HCT116 (cell line): Measurements from ENCODE around the gene BTG3. TPM values are rescaled to one million over a fixed set of nuclear protein-coding genes. Genes with fewer than 3 reads are reported as not detected.

Experiments used
- ATAC-seq: fragments of 200-7000 bp; cut with Tn5 transposase; 2 replicates; pipeline ENCODE4 v1.9.1; 2020; ENCODE audit warnings: mild to moderate bottlenecking, moderate library complexity
- BruUV-seq: library from RNA; stranded (reverse); fragments of 400-500 nt; replicated peaks from 2 replicates; lab custom pipeline; 2021; lab: Mats Ljungman, UMichigan
- CTCF ChIA-PET: fragments of 300-600 bp; sonication (Branson Sonifier 250); formaldehyde crosslinking; loops from one replicate; lab custom pipeline; 2021; ENCODE audit warnings: antibody characterized with exemption; lab: Charles Lee
- POLR2A ChIA-PET: fragments of 300-600, 350-600 bp; sonication (Branson Sonifier 250); formaldehyde crosslinking; loops from one replicate; lab custom pipeline; 2021; ENCODE audit warnings: antibody characterized with exemption; lab: Charles Lee
- RAD21 ChIA-PET, 2 experiments: fragments of 300-600 bp; sonication (Branson Sonifier 250); formaldehyde crosslinking; loops; one replicate each; lab custom pipeline; 2023; ENCODE audit warnings: low total read pairs in 2 of 2; ENCODE audit not compliant: uncharacterized antibody in 2 of 2, unreplicated experiment in 2 of 2, low non-redundant PET in 1 of 2; lab: Charles Lee
- DNase-seq: peaks from one replicate; pipeline ENCODE4 v3.0.0-alpha.2; 2010; ENCODE audit warnings: low read depth, low spot score
- H2AFZ ChIP-seq: fragments of 200-600 bp; shearing (Covaris generic), sonication (generic); 2 replicates; pipeline ENCODE4 v1.6.1; 2017; ENCODE audit warnings: low read depth, mixed run types, mixed read lengths, antibody characterized with exemption, low read length; ENCODE audit not compliant: poor library complexity, severe bottlenecking
- H3K27ac ChIP-seq: 2 replicates; pipeline ENCODE4 v1.5.1; 2012; ENCODE audit warnings: low read depth, low read length
- H3K27me3 ChIP-seq: fragments of 200-600 bp; sonication (generic); 2 replicates; pipeline ENCODE4 v1.6.1; 2016; ENCODE audit warnings: mixed run types, low read length, mixed read lengths; ENCODE audit not compliant: insufficient read depth
- H3K36me3 ChIP-seq, 2 experiments: fragments of 200-500 bp in 1 of 2; fragments of 200-600 bp in 1 of 2; sonication (Bioruptor generic) in 1 of 2; sonication (generic) in 1 of 2; 2 replicates each; pipeline versions ENCODE4 v1.5.1 to v1.6.1; 2014 to 2016; ENCODE audit warnings: low read length in 2 of 2, inconsistent platforms in 1 of 2, mixed read lengths in 1 of 2, mixed run types in 1 of 2; ENCODE audit not compliant: insufficient read depth in 2 of 2, control insufficient read depth in 1 of 2
- H3K4me1 ChIP-seq, 2 experiments: fragments of 200-600 bp in 1 of 2; sonication (generic) in 1 of 2; 2 replicates each; pipeline versions ENCODE4 v1.5.1 to v1.6.1; 2012 to 2017; ENCODE audit warnings: low read length in 2 of 2, inconsistent platforms in 1 of 2, mild to moderate bottlenecking in 1 of 2, mixed read lengths in 1 of 2, mixed run types in 1 of 2, moderate library complexity in 1 of 2; ENCODE audit not compliant: insufficient read depth in 2 of 2, control insufficient read depth in 1 of 2
- H3K4me2 ChIP-seq: fragments of 200-600 bp; sonication (generic); 2 replicates; pipeline ENCODE4 v1.6.1; 2017; ENCODE audit warnings: mixed run types, low read length, mixed read lengths
- H3K4me3 ChIP-seq, 2 experiments: fragments of 200-600 bp in 1 of 2; sonication (generic) in 1 of 2; replicated peaks in 1 of 2; 2 replicates each; pipeline ENCODE4 v1.5.1; 2011 to 2016; ENCODE audit warnings: low read length in 2 of 2, control low read depth in 1 of 2, low read depth in 1 of 2, mild to moderate bottlenecking in 1 of 2, mixed read lengths in 1 of 2, mixed run types in 1 of 2
- H3K79me2 ChIP-seq: fragments of 200-600 bp; sonication (generic); 2 replicates; pipeline ENCODE4 v1.6.1; 2017; ENCODE audit warnings: mild to moderate bottlenecking, mixed run types, low read length, moderate library complexity, mixed read lengths; ENCODE audit not compliant: insufficient read depth
- H3K9ac ChIP-seq: fragments of 200-600 bp; sonication (generic); 2 replicates; pipeline ENCODE4 v1.6.1; 2016; ENCODE audit warnings: low read length, mixed read lengths
- H3K9me2 ChIP-seq: fragments of 200-600 bp; sonication (generic), shearing (Covaris generic); 2 replicates; pipeline ENCODE4 v1.6.1; 2017; ENCODE audit warnings: mixed run types, mild to moderate bottlenecking, moderate library complexity; ENCODE audit not compliant: insufficient read depth
- H3K9me3 ChIP-seq, 2 experiments: fragments of 200-500 bp in 1 of 2; fragments of 200-600 bp in 1 of 2; sonication (Bioruptor generic) in 1 of 2; sonication (generic) in 1 of 2; 2 replicates each; pipeline ENCODE4 v1.6.1; 2014 to 2017; ENCODE audit warnings: low read length in 2 of 2, mixed read lengths in 2 of 2, inconsistent platforms in 1 of 2, low read depth in 1 of 2, mild to moderate bottlenecking in 1 of 2, mixed run types in 1 of 2, moderate library complexity in 1 of 2; ENCODE audit not compliant: control insufficient read depth in 1 of 2, insufficient read depth in 1 of 2
- H4K20me1 ChIP-seq: fragments of 200-600 bp; sonication (generic), shearing (Covaris generic); 2 replicates; pipeline ENCODE4 v1.6.1; 2017; ENCODE audit warnings: mixed run types, mild to moderate bottlenecking, moderate library complexity; ENCODE audit not compliant: insufficient read depth
- ATF3 ChIP-seq: IDR thresholded peaks from 2 replicates; pipeline ENCODE4 v1.6.1; 2012
- CBX3 ChIP-seq: IDR thresholded peaks from 2 replicates; pipeline ENCODE4 v1.6.1; 2012; ENCODE audit warnings: low read depth
- CTCF ChIP-seq, 3 experiments: fragments of 200-600 bp in 1 of 3; sonication (generic) in 1 of 3; IDR thresholded peaks in 2 of 3; conservative IDR thresholded peaks in 1 of 3; 2 replicates each; pipeline ENCODE4 v1.5.1; 2012 to 2017; ENCODE audit warnings: low read depth in 2 of 3, low read length in 2 of 3, antibody characterized with exemption in 1 of 3, borderline replicate concordance in 1 of 3, control low read depth in 1 of 3, mild to moderate bottlenecking in 1 of 3, mixed read lengths in 1 of 3, mixed run types in 1 of 3, moderate library complexity in 1 of 3; ENCODE audit not compliant: insufficient read depth in 1 of 3
- EZH2phosphoT487 ChIP-seq: fragments of 200-600 bp; IDR thresholded peaks from 2 replicates; pipeline ENCODE4 v1.6.1; 2018; ENCODE audit warnings: antibody characterized with exemption, borderline replicate concordance
- FOSL1 ChIP-seq: IDR thresholded peaks from 2 replicates; pipeline ENCODE4 v1.6.1; 2012; ENCODE audit warnings: low read depth
- RAD21 ChIP-seq: IDR thresholded peaks from 2 replicates; pipeline ENCODE4 v1.6.1; 2012; ENCODE audit warnings: low read depth, mild to moderate bottlenecking
- REST ChIP-seq: IDR thresholded peaks from 2 replicates; pipeline ENCODE4 v1.6.1; 2012; ENCODE audit warnings: low read depth
- SIN3A ChIP-seq: IDR thresholded peaks from 2 replicates; pipeline ENCODE4 v1.6.1; 2012; ENCODE audit warnings: low read depth
- TCF7L2 ChIP-seq: IDR thresholded peaks from 2 replicates; pipeline ENCODE4 v1.7.0; 2011; ENCODE audit warnings: borderline replicate concordance, inconsistent platforms; ENCODE audit not compliant: insufficient read depth, insufficient read length; ENCODE audit errors: extremely low read depth
- YY1 ChIP-seq: IDR thresholded peaks from 2 replicates; pipeline ENCODE4 v1.6.1; 2011; ENCODE audit warnings: low read length, low read depth, moderate library complexity, mild to moderate bottlenecking; ENCODE audit not compliant: insufficient replicate concordance; ENCODE audit errors: extremely low read depth
- ZBTB33 ChIP-seq: IDR thresholded peaks from 2 replicates; pipeline ENCODE4 v1.6.1; 2011; ENCODE audit warnings: mild to moderate bottlenecking, low read length, moderate library complexity; ENCODE audit not compliant: insufficient replicate concordance; ENCODE audit errors: extremely low read depth
- ZFX ChIP-seq: fragments of 450-650 bp; IDR thresholded peaks from 2 replicates; pipeline ENCODE4 v1.6.1; 2017
- ZNF274 ChIP-seq: fragments of 200-500 bp; sonication (Bioruptor generic); IDR thresholded peaks from 2 replicates; pipeline ENCODE4 v1.6.1; 2014; ENCODE audit warnings: mild to moderate bottlenecking, low read depth, low read length, inconsistent platforms
- intact Hi-C: fragments of 100-400 bp; cut with micrococcal nuclease; formaldehyde crosslinking; loops from 2 replicates; pipeline ENCODE4 v1.10.0; 2022
- total RNA-seq: library from RNA; stranded (reverse); gene quantifications from one replicate; pipeline ENCODE4 v1.2.1, GENCODE V29; 2021; ENCODE audit not compliant: unreplicated experiment

The BTG3 gene
- total RNA-seq, 1 experiment from 2014 or later = 67.1 TPM

GRCh38 chr21:17578162-17578561, 34.5 kb downstream of the BTG3 start:
- Histone ChIP-seq H3K36me3 (no peaks in the 10 kb centered on the region), H3K4me3 (no peak overlapping the region), H3K27me3 (no peaks in the 10 kb centered on the region), H3K9ac (no peak overlapping the region), H3K4me2 (no peak overlapping the region), H3K9me3 (no peaks in the 10 kb centered on the region), H4K20me1 (no peaks in the 10 kb centered on the region), H3K79me2 (no peaks in the 10 kb centered on the region), H2AFZ (no peak overlapping the region), H3K9me2 (no peaks in the 10 kb centered on the region), H3K4me1 (no peaks in the 10 kb centered on the region), H3K27ac (no peak overlapping the region)
- no peak for ATAC-seq
- RAD21 ChIA-PET = no interaction called here
- TF ChIP-seq CBX3 (no peak), ZFX (no peak), REST (no peak), RAD21 (no peak), ZBTB33 (no peak), EZH2phosphoT487 (no peak), YY1 (no peak), TCF7L2 (no peak), ZNF274 (no peak), FOSL1 (no peak), CTCF (IDR thresholded peaks at IDR 0.05 in 2 of 3, conservative IDR thresholded peaks at IDR 0.05 in 1 of 3; ENCODE audit: borderline replicate concordance in 1 of 3, insufficient read depth in 1 of 3, low read depth in 2 of 3, low read length in 2 of 3) (no peak), SIN3A (no peak), ATF3 (no peak)
- CTCF ChIA-PET = no interaction called here
- intact Hi-C loops = no loop called here
- no peak for DNase-seq
- POLR2A ChIA-PET = no interaction called here
- no TSS peak for BruUV-seq
